Hepatocyte (in vitro differentiated cells): ENCODE data around the gene KERA. TPM values are rescaled to one million over a fixed set of nuclear protein-coding genes. Genes with fewer than 3 reads are reported as not detected.

Source experiments
- DNase-seq: peaks from one replicate; pipeline ENCODE4 v3.0.0-alpha.2; 2016; ENCODE audit warnings: low spot score
- H2AFZ ChIP-seq: fragments of 200-600 bp; sonication (generic); 2 replicates; pipeline ENCODE4 v1.6.0; 2016; ENCODE audit warnings: antibody characterized with exemption, mild to moderate bottlenecking
- H3K27ac ChIP-seq: fragments of 200-600 bp; sonication (generic); 2 replicates; pipeline ENCODE4 v1.5.1; 2016; ENCODE audit warnings: mild to moderate bottlenecking
- H3K27me3 ChIP-seq: fragments of 200-600 bp; sonication (generic); 2 replicates; pipeline ENCODE4 v1.6.1; 2016
- H3K36me3 ChIP-seq: fragments of 200-600 bp; sonication (generic); replicated peaks from 2 replicates; pipeline ENCODE4 v1.5.1; 2016; ENCODE audit warnings: low read depth; ENCODE audit not compliant: insufficient read depth
- H3K4me1 ChIP-seq: fragments of 200-600 bp; sonication (generic); 2 replicates; pipeline ENCODE4 v1.5.1; 2016; ENCODE audit warnings: mild to moderate bottlenecking, moderate library complexity; ENCODE audit not compliant: insufficient read depth
- H3K4me2 ChIP-seq: fragments of 200-600 bp; sonication (generic); 2 replicates; pipeline ENCODE4 v1.6.0; 2016
- H3K4me3 ChIP-seq: fragments of 200-600 bp; sonication (generic); 2 replicates; pipeline ENCODE4 v1.5.1; 2016; ENCODE audit warnings: mild to moderate bottlenecking
- H3K79me2 ChIP-seq: fragments of 200-600 bp; sonication (generic); 2 replicates; pipeline ENCODE4 v1.6.0; 2017; ENCODE audit warnings: mild to moderate bottlenecking
- H3K9me2 ChIP-seq: fragments of 200-600 bp; sonication (generic); replicated peaks from 2 replicates; pipeline ENCODE4 v1.6.0; 2017; ENCODE audit warnings: mild to moderate bottlenecking; ENCODE audit not compliant: insufficient read depth
- H3K9me3 ChIP-seq: fragments of 200-600 bp; sonication (generic); 2 replicates; pipeline ENCODE4 v1.5.1; 2016; ENCODE audit warnings: low read depth, mild to moderate bottlenecking
- H4K20me1 ChIP-seq: fragments of 200-600 bp; sonication (generic); 2 replicates; pipeline ENCODE4 v1.6.0; 2016; ENCODE audit warnings: mild to moderate bottlenecking; ENCODE audit not compliant: insufficient read depth, poor library complexity, severe bottlenecking
- EZH2 ChIP-seq: fragments of 200-600 bp; sonication (generic); IDR thresholded peaks from 2 replicates; pipeline ENCODE4 v1.6.1; 2016; ENCODE audit warnings: antibody characterized with exemption, mild to moderate bottlenecking, borderline replicate concordance
- EZH2phosphoT487 ChIP-seq: fragments of 200-600 bp; sonication (generic); IDR thresholded peaks from one replicate; pipeline ENCODE4 v1.6.1; 2018; ENCODE audit warnings: antibody characterized with exemption, mild to moderate bottlenecking, low read depth, moderate library complexity; ENCODE audit not compliant: unreplicated experiment, severe bottlenecking
- WGBS: methylation state at CpG from one replicate; pipeline ENCODE4 v1.1.6; 2016; ENCODE audit warnings: low lambda C conversion rate; ENCODE audit errors: missing lambda C conversion rate; 5-methylcytosine and 5-hydroxymethylcytosine counted together
- polyA plus RNA-seq: library from polyadenylated mRNA; unstranded; fragments of >200 nt; fragmentation: Nextera tagmentation; extraction: Ambion mirVana; gene quantifications from 2 replicates; pipeline ENCODE4 v1.2.1, GENCODE V29; 2016
- total RNA-seq: library from RNA; depleted of rRNA; stranded (reverse); fragments of >200 nt; gene quantifications from 2 replicates; pipeline ENCODE4 v1.2.3, GENCODE V29; 2014
- TF ChIP-seq, protein P1 (sequence below): fragments of 200-600 bp; sonication (generic); IDR thresholded peaks from 2 replicates; pipeline ENCODE4 v1.5.1; 2016; ENCODE audit warnings: antibody characterized with exemption, mild to moderate bottlenecking; ENCODE audit not compliant: poor library complexity

KERA gene
- total and polyA plus RNA-seq, 2 experiments from 2014 or later: 0.10 to 0.97 TPM

DNA sequence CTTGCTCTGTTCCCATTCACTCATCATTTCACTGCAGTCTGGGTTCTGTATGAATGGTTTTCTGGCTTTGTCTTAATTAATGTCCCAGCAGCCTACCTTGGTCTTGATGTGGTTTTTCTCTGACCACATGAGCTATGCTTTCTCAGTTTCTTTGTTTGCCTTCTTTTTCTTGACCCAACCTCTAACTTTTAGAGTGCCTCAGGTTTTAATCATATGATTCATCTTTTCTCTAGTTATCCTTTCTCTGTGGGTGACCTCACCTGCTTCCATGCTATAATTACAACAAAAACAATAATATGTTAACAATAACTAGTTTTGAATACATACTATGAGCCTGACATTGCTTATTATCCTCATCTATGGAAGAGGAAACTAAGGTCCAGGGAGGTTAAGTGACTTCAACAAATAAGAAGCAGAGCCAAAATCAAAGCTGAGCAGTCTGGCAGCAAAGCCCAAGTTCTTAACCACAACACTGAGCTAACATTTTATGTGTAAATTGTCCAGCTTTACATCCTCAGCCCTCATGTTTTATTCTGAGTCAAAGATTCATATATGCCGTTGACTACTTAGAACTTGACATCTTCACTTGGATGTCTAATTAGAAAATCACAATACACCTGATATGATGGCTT, 48.4 kb downstream of the KERA start:
- H3K79me2 ChIP-seq: no peaks in the 10 kb centered on the region
- H3K27ac ChIP-seq: no peak overlapping the region
- H3K27me3 ChIP-seq: no peaks in the 10 kb centered on the region
- DNase-seq: no peak
- H3K9me2 ChIP-seq: no peaks in the 10 kb centered on the region
- no peak overlapping the region for H3K4me2 ChIP-seq
- H3K36me3 ChIP-seq: no peaks in the 10 kb centered on the region
- no peak overlapping the region for H2AFZ ChIP-seq
- H3K4me1 ChIP-seq: no peaks in the 10 kb centered on the region
- WGBS: 63% methylated on average over 1 of the region's 1 CpG
- H3K9me3 ChIP-seq: no peaks in the 10 kb centered on the region
- H3K4me3 ChIP-seq: no peak overlapping the region
- TF ChIP-seq EZH2phosphoT487 (no peak), EZH2 (no peak)
- TF ChIP-seq, protein P1, sequence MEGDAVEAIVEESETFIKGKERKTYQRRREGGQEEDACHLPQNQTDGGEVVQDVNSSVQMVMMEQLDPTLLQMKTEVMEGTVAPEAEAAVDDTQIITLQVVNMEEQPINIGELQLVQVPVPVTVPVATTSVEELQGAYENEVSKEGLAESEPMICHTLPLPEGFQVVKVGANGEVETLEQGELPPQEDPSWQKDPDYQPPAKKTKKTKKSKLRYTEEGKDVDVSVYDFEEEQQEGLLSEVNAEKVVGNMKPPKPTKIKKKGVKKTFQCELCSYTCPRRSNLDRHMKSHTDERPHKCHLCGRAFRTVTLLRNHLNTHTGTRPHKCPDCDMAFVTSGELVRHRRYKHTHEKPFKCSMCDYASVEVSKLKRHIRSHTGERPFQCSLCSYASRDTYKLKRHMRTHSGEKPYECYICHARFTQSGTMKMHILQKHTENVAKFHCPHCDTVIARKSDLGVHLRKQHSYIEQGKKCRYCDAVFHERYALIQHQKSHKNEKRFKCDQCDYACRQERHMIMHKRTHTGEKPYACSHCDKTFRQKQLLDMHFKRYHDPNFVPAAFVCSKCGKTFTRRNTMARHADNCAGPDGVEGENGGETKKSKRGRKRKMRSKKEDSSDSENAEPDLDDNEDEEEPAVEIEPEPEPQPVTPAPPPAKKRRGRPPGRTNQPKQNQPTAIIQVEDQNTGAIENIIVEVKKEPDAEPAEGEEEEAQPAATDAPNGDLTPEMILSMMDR: no peak
- no peaks in the 10 kb centered on the region for H4K20me1 ChIP-seq

DNA sequence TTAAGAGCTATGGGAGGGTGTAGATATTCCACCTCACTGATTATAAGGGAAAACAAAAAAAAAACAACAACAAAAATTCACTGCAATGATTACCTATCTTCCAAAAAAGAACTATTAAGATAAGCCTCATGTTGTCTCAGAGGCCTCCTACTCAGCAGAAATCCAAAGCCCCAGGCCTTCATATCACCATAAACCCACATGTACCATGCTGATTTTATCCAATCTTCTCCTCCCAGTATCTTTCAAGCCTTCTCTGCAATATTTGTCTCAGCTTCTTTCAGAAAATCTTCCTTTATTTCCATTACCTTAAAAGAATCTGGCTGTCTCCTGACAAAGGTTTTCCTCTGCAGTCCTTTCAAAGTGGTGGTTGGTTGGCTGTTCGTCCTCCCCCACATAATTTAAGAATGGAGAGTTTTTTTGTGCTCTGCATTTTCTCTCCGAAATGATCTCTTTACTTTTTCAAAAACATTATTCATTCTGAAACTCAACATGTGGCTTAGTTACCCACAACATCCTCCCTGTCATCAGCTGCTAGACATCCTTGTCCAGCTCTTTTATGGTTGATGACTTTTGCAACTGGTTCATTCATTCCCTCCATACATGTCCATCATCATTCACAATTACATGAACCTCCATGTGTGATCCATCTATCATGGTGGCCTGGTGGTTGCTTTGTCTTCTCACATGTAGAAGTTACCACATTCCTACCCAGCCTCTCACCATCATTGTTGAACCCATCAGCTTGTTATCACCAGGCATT, 50.1 kb downstream of the KERA start:
- H4K20me1 ChIP-seq: no peaks in the 10 kb centered on the region
- no peaks in the 10 kb centered on the region for H3K27me3 ChIP-seq
- H3K27ac ChIP-seq: no peak overlapping the region
- TF ChIP-seq EZH2phosphoT487 (no peak), EZH2 (no peak)
- TF ChIP-seq, protein P1: no peak
- no peaks in the 10 kb centered on the region for H3K4me1 ChIP-seq
- H3K9me3 ChIP-seq: no peaks in the 10 kb centered on the region
- 93% methylated on average over 2 of the region's 2 CpGs for WGBS
- H3K4me3 ChIP-seq: no peak overlapping the region
- no peaks in the 10 kb centered on the region for H3K79me2 ChIP-seq
- no peak overlapping the region for H2AFZ ChIP-seq
- DNase-seq: no peak
- H3K9me2 ChIP-seq: no peaks in the 10 kb centered on the region
- H3K4me2 ChIP-seq: no peak overlapping the region
- no peaks in the 10 kb centered on the region for H3K36me3 ChIP-seq

DNA sequence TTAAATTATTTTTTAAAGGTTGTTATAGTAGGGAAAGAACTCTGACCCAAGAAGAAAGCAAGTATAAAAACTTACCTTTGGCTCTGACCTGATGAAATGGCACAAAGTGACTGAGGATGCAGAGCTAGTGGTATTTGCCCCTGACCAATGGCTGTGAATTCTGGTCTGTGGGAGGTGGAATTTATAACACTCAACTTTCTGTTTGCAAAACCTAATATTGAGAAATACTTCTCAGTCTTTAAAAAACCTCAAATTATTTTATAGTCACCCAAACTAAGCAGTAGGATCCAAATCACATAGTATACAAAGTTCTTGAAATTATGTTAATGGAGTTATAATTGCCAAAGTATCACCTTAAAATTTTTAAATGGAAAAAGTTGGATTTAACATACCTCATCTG, 53.0 kb downstream of the KERA start, which contains the start of gene EPYC:
Gene EPYC (minus strand): TSS at position 101 of the 400 bp plus-strand sequence. CDS start 2,407 bp downstream, outside the sequence.
- no peak for DNase-seq
- no peaks in the 10 kb centered on the region for H3K36me3 ChIP-seq
- no peaks in the 10 kb centered on the region for H3K79me2 ChIP-seq
- H3K4me3 ChIP-seq: no peak within 1 kb of the TSS
- no peaks in the 10 kb centered on the region for H3K4me1 ChIP-seq
- no peak within 1 kb of the TSS for H2AFZ ChIP-seq
- TF ChIP-seq EZH2phosphoT487 (no peak), EZH2 (no peak)
- TF ChIP-seq, protein P1: no peak
- no peaks in the 10 kb centered on the region for H3K9me2 ChIP-seq
- H3K27me3 ChIP-seq: no peaks in the 10 kb centered on the region
- no peak within 1 kb of the TSS for H3K4me2 ChIP-seq
- no peaks in the 10 kb centered on the region for H4K20me1 ChIP-seq
- no peaks in the 10 kb centered on the region for H3K9me3 ChIP-seq
- H3K27ac ChIP-seq: no peak within 1 kb of the TSS
